GM18858 (cell line): Measurements from ENCODE around the gene SPPL2A.

Experiments
- ATAC-seq: cut with Tn5 transposase; IDR thresholded peaks from one replicate; pipeline ENCODE4 v1.9.1; 2021; ENCODE audit not compliant: unreplicated experiment

The SPPL2A gene

GRCh38 chr15:50687302-50687902, 78.1 kb downstream of the SPPL2A start:
- ATAC-seq, result no peak

GRCh38 chr15:50686469-50687301, 78.8 kb downstream of the SPPL2A start, which contains the start of gene TRPM7:
TSS of gene TRPM7 (minus strand) at chr15:50686797. CDS start at chr15:50686533, 264 bp downstream.
- ATAC-seq, result peak; percentile 71

GRCh38 chr15:50685976-50686468, 79.5 kb downstream of the SPPL2A start:
- ATAC-seq, result peak; percentile 37

GRCh38 chr15:50685191-50685975, 80.1 kb downstream of the SPPL2A start:
- ATAC-seq, result no peak

GRCh38 chr15:50681467-50681866, 84.0 kb downstream of the SPPL2A start:
- ATAC-seq, result no peak

- no peak for ATAC-seq
Observed at GRCh38 chr15:50676799-50677483, 88.6 kb downstream of the SPPL2A start.

GRCh38 chr15:50675535-50676144, 89.9 kb downstream of the SPPL2A start:
- no peak for ATAC-seq

GRCh38 chr15:50670115-50670514, 95.4 kb downstream of the SPPL2A start:
- no peak for ATAC-seq

GRCh38 chr15:50669611-50670010, 95.9 kb downstream of the SPPL2A start:
- ATAC-seq, result no peak

GRCh38 chr15:50665938-50666337, 99.6 kb downstream of the SPPL2A start:
- ATAC-seq, result no peak

- ATAC-seq, result no peak
Observed at GRCh38 chr15:50655555-50655954, 110.0 kb downstream of the SPPL2A start.

- ATAC-seq, result no peak
Observed at GRCh38 chr15:50653156-50653743, 112.3 kb downstream of the SPPL2A start.

GRCh38 chr15:50652671-50653070, 112.8 kb downstream of the SPPL2A start:
- ATAC-seq, result no peak
